ENCODE measurements around the gene CCNJ.
A peak's percentile ranks its signal among the peaks of the same experiment; 100 is the strongest.
"Not testable (repeated sequence)": the region's sequence is repeated elsewhere in the genome, so short reads cannot be mapped to it uniquely, and the experiment has no call there.

CCNJ gene, protein sequence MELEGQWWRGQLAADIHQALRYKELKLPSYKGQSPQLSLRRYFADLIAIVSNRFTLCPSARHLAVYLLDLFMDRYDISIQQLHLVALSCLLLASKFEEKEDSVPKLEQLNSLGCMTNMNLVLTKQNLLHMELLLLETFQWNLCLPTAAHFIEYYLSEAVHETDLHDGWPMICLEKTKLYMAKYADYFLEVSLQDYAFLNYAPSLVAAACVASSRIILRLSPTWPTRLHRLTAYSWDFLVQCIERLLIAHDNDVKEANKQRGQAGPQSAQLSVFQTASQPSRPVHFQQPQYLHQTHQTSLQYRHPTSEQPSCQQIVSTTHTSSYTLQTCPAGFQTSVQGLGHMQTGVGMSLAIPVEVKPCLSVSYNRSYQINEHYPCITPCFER

DNA sequence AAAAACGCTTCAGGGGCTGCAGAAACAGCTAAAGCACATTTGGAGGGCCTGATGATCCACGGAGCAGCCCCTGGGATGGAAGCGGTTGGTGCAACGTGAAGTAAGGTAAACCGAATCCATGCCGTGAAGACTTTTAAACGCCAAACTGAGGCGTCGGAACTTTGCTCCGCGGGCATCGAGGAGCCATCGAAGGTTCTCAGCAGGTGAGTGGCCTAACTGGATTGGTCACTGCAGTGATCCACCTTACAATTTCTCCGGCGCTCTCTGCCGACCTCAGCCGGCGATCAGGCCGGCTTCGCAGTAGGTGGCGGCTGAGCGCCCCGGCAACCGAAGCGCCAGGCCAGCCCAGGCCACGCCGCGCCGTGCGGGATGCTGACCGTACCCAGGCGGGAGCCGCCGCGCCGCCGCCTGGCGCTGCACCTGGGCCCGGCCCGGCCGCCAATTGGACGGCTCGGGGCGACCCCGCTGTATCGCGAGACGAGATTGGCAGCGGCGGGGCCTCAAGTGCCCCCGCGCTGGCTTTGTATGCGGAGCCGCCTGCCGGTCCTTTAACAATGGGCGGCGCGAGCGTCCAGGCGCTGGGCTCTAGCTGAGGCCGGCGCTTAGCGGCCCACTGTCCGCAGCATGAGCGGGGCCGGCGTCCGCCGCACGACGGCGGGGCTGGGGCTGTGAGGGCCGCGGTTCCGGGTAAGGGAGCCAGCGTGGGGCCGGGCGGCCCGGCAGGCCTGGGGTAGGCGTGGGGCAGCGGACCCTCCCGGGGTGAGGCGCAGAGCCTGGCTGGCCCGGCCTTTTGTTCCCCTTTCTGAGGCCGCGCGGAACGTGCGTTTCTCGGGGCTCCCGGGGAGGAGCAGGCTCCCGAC, at the start of gene CCNJ:
CCNJ (plus strand) TSS at position 551 of the 860 bp plus-strand sequence. CDS start 811 bp downstream, outside the sequence.
- DNase-seq = peak; percentile 86

DNA sequence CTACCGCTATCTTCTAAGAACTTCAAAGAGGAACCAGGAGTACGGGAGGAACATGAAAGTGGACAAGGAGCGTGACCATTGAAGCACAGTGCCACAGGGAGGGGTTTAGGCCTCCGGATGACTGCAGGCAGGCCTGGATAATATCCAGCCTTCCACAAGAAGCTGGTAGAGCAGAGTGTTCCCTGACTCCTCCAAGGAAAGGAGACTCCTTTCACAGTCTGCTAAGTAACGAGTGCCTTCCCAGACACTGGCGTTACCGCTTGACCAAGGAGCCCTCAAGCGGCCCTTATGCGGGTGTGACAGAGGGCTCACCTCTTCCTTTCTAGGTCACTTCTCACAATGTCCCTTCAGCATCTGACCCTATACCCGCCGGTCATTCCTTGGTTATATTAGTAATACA, 49.0 kb upstream of the CCNJ start:
- DNase-seq = not testable (repeated sequence)

DNA sequence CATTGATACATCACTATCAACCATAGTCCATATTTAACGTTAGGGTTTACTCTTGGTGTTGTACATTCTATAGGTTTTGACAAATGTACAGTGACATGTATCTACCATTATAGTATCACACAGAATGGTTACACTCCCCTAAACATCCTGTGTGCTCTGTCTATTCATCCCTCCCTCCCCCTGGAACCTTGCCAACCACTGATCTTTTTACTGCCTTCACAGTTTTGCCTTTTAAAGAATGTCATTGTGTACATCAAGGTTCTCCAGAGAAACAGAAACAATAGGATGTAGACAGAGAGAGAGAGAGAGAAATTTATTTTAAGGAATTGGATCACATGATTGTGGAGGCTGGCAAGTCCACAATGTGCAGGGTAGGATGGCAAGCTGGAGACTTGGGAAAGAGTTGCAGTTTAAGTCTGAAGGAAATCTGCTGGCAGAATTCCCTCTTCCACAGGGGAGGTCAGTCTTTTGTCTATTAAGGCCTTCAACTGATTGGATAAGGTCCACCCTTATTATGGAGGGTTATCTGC, 45.1 kb upstream of the CCNJ start:
- no peak for DNase-seq

DNA sequence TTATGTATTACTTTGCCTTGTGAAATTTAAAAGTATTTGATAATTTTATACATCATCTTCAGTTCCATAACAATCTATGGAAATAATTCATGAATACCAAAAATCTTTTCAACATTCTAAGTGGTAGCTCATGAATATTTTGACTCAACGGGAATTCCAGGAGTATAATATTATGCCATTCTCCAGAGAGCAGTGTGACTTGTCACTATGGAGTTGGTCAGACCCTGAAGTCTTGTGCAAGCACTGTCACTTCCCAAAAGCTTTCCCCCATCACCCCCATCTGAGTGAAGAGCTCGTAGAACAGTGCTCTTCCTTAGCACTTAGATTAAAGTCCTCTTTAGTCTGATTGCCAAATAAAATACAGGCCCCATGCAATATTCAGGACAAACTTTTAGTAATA, 29.4 kb upstream of the CCNJ start:
- DNase-seq = no peak

DNA sequence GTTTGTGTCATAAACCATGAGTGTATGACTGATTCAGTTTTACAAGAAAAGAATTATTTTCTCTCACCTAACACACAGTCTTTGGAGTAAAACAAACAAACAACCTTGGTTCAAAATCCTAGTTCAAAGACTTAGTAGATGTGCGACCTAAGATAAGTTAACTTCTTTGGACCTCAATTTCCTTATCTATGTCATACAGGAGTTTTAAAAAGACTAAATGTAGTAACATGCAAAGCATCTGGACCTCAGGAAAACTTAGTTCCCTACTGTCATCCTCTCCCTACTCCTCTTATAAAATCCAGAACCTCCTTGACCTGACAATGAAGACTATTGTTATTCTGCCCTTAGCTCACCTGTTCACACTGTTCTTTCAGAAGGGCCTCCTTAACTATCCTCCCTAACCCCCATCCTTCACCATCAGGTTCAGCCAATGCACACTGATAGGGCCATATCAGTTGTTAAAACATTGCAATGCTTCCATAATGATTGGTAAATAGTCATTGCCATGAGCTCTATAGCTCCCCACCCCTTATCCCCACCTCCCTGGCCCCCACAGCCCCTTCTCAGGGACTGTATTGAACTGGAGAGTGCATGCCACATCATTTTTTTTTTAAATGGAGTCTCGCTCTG, 28.8 kb upstream of the CCNJ start:
- DNase-seq = no peak

DNA sequence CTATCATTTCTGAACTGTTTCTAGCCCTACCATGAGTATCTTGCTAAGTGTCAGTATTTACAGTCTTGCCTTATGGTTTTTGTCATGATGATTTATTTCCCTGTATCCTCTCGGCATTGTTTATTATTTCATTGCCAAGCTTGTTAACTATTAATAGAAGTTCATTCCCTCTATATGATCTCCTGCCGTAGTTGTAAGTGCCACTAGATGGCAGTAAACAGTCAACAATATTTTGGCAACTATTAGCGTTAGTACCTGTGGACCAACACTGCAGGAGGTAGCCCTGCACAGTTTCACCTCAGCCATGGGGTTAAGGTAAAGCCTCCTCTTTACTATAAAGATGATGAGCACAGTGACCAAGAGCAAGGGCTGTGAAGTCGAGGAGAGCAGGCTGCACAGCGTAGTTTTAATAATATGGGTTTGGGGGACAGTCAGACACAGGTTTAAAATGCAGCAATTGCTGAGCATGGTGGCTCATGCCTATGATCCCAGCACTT, 26.1 kb upstream of the CCNJ start:
- DNase-seq = peak; percentile 23

DNA sequence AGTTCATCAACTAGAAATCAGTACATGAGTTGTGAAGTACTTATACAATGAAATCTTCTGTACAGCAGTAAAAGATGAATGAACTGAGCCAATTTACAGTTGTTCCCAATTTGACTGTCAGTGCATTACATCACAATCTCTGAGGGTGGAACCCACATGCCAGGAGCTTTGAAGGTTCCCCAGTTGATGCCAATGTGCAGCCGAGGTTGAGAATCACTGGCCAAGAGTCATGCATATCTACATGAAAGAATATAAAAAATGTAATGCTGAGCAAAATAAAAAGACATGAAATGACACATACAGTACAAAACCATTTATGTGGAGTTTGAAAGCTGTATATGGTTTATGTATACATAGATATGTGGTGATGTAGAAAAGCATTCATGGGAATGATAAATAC, 22.1 kb upstream of the CCNJ start:
- no peak for DNase-seq

DNA sequence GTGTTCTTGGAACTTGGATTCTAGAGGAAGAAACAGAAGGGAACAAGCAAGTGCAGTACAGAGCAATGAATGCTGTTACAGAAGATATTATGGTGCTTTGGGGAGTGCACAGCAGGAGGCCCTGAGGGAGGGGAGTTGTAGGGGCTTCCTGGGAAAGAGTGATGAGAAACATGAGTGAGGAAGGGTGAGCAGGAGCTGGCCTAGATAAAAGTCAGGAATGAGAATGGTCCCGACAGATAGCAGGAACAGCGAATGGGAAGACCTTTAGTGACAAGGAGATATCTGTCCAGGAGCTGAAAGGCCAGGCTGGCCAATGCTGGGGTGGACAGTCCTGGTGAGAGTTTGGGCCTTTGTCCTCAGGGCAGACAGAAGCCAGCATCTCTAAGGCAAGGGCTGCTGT, 20.6 kb upstream of the CCNJ start:
- DNase-seq = no peak

DNA sequence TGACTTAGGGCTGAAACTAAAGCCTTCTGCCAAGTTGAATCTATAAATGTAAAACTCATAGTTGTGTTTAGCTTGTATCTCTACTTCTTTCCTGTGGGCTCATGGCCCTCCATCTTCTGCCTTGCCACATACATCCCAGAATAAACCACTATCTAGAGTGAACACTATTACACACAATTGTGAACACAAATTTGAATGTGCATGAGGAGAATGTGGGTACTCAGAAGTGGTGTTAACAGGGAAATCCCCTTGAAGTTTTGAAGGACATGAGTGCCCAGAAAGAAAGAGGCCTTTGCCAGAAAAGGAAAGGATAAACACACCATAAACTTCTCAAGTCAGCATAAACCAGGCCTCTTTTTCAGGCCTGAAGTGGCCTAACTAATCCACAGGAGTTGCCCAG, 20.2 kb upstream of the CCNJ start:
- DNase-seq = no peak

DNA sequence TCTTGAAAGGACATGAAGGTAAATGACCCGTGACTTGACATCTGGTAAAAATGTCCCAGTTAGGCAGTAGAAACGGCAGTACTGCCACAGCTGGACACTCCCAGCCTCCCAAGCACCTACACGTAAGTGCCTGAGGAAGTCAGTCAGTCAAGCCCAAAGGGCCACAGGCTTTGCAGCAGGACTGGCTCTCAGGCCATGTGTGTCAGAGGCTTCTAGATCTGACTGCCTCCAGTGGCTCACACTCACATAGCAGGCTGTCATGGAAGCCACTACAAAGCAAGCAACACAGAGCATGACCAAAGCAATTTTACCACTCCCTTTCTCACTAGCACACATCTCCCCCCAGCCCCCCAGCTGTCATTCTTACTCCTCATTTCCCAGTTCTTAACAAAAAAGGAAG, 17.8 kb upstream of the CCNJ start:
- DNase-seq = no peak

DNA sequence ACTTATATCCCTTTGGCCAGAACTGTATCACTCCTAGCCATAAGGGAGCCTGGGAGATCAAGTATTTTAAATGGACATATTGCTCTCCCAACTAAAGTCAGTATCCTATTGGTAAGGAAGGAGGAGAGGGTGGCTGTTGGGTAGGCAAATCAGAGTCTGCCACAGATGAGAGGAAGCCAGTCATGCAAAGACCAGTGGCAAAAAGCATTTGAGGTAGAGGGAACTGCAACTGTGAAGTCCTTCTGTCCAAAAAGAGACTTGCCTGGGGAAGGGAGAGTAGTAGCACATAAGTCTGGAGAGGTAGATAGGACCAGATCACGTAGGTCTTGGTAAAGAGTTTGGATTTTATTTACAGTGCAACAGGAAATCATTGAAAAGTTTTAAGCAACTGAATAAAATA, 8.8 kb upstream of the CCNJ start:
- no peak for DNase-seq

DNA sequence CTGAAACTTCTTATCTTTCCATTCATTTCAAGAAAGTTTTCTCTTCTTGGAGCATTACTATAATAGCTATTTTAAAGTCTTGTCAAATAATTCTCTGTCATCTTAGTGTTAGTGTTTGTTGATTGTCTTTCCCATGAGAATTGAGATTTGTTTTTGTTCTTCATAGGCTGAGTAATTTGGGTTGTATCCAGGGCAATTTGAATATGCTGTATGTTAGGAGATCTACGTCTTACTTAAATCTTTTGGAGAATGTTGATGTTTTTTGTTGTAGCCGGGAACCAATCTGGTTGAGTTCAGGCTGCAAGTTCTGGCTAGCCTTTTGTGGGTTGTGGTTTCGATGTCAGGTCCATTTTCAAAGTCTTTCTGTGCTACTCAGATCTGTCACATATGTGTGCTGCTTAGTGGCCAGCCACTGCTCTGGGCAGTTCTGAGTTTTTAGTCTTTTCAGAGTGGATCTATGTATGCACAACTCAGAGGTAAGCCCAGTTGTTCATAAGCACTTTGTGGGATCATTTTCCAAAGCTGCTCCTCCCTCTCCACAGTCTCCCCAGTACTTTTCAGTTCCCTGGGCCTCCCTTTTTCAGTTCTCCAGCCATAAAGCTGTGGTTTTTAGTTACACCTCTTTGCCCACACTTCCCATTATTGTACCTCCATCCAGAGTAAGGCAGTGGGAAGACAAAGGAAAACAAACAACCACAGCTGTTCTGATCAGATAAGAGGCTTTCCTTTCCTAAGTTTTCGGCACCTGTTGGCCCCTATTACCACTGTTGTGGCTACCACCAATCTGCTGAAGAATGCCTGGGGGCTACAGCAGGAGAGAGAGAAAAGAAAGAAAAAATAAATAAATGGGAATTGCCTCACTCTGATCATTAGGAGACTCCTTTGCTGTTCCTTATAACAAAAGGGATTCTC, 4.7 kb upstream of the CCNJ start:
- DNase-seq = no peak

DNA sequence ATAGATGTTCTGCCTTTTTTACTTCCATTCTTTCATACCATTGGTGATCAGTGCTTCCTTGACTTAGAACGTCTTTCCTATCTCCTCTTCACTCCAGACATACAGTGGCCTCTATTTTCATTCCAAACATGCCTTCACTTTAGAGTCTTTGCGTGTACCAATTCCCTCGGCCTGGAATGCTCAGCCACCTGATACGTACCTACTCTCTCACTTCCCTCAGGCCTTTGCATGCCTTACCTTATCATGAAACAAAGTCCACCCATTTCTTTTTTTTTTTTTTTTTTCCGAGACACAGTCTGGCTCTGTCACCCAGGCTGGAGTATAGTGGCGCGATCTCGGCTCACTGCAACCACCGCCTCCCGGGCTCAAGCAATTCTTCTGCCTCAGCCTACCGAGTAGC, 2.2 kb upstream of the CCNJ start:
- DNase-seq = no peak

DNA sequence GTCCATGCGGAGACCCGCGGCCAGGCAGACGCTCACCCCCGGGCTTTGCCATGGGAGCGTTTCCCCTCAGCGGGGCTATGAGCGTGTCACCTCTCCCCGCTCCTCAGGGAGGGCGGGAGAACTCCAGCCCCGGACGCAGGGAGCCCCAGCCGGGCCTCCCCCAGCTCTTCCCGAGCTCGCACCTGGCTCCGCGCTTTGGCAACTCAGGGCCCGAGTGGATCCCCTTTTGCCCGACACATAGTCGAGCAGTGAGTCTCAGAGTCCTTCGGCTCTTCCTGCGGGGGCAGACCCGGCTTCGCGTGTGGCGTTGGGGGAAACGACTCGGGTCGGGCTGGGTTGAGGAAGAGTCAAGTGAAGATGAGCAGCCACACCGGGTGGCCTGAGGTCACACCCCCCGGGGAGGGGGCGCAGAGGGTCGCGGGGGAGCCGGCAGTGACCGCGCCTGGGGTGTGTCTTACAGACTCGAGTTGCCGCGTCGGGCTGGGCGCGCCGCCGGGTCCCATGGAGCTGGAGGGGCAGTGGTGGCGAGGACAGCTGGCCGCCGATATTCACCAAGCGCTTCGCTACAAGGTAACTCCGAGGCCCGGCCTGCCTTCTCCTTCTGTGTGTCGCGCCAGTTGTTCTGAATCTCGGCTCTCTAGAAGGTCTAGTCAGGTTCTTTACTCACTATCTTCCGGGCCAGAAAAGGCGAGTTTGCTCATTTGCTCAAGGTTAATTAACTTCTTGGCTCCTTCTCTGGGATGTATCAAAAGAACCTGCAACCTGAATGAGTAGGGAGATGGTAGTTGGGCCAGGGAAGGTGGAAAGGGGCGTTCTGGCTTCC, 721 bp downstream of the CCNJ start:
- DNase-seq = peak; percentile 57

DNA sequence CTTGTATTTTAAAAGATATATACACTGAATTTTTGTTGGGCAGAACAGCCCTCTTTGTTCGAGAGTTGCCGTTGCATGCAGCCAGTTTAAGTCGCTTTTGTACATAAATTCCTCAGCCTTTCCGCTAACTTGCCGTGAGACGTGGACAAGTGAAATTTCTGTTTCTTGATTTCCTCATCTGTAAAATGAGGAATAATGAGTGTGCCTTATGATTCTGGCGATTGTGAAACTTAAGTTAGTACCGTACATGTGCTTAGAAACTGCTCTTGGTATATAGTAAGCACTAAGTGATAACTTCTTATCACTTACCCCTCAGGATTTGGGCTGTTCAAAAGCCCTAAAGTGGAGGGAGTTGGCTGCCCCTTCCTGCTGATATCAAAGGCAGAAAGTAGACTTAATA, 1.4 kb downstream of the CCNJ start:
- no peak for DNase-seq

DNA sequence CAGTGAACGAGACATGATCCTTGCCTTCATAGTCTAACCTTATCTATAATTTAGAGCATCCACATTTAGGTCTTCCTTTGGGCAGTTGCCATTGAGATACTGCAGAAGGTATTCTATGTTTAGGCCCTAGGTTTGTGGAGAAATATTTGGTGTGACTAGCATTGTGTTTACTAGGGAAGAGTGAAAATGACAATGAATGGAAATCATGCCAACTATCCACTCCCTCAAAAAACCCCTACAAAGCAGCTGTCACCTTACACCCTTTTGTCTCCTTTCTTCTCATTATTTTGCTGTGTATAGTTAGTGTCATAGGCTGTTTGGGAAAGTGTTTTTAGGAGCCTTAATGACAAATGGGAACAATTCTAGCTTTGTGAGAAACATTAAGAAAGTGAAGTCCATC, 3.2 kb downstream of the CCNJ start:
- no peak for DNase-seq

DNA sequence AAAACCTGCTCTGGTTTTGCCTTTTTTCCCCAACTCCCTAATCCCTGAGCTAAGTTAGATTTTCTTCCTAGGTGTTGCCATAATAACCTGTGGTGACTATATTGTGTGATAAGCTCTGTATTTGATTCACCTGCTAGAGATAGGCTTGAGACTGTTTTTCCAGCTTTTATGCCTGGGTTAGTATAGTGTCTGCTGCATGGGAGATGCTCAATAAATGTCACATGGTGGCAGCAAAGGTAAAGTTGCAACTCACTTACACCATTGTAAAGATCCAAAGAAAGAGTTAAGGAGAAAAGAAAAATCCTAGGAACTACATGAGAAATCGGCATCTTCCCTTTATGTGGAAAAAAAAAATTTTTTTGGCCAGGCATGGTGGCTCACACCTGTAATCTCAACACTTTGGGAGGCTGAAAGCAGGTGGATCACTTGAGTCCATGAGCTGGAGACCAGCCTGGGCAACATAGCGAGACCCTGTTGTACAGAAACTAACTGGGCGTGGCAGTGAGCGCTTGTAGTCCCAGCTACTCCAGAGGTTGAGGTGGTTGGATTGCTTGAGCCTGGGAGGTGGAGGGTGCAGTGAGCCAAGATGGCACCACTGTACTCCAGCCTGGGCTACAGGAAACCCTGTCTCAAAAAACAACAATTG, 3.7 kb downstream of the CCNJ start:
- no peak for DNase-seq

DNA sequence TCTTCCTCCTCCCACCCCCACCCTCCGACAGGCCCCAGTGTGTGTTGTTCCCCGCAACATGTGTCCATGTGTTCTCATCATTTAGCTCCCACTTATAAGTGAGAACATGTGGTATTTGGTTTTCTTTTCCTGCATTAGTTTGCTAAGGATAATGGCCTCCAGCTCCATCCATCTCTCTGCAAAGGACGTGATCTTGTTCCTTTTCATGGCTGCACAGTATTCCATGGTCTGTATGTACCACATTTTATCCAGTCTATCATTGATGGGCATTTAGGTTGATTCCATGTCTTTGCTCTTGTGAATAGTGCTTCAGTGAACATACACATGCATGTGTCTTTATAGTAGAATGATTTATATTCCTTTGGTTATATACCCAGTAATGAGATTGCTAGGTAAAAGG, 4.5 kb downstream of the CCNJ start:
- DNase-seq = not testable (repeated sequence)

DNA sequence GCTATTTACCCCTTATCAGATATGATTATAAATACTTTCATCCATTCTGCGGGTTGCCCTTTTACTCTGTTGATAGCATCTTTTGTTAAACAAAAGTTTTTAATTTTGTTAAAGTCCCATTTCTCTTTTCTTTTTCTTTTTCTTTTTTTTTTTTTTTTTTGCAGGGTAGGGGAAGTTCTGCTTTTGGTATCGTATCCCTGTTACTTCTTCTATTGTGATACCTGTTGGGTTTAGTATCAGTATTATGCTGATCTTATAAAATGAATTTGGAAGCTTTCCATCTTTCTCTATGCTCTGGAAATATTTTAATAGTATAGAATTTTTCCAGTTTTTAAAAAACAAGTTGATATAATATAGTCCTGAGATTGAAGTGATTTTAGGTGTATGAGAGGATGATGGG, 6.0 kb downstream of the CCNJ start:
- no peak for DNase-seq

DNA sequence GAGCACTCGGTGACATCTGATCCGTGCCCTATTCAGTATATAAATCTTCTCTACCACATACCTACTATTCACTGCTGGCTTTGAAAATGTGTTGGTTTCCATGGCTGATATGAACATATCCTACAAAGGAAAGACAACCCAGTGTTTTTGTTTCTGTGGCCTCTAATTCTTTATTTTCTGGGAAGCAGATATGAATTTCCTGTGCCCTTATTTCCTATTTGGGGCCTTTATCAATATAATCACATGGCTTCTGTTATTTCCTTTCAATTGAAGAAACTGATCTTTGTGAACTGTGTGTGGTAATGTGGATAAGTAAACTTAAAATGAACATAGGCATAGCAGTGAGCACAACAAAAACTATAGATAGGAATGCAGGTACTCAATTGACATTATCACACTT, 10.6 kb downstream of the CCNJ start:
- no peak for DNase-seq

DNA sequence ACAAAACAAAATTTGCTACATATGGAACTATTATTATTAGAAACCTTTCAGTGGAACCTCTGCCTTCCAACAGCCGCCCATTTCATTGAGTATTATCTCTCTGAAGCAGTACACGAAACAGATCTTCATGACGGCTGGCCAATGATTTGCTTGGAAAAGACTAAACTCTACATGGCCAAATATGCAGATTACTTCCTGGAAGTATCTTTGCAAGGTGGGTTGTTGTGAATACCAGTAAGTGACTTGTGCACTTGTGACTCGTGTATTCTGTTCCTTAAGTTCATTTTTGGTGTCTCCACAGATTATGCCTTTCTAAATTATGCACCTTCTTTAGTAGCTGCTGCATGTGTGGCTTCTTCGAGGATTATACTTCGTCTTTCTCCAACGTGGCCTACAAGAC, 13.4 kb downstream of the CCNJ start:
- DNase-seq = no peak

Measured in activated CD8-positive, alpha-beta memory T cell treated with anti-CD3 and anti-CD28 coated beads, Interleukin-2, amount 50 U/mL, for 4 hours (primary cell).